Muscle of back (tissue), 11 donors: ENCODE results near the gene LRRK1. TPM values are rescaled to one million over a fixed set of nuclear protein-coding genes. Genes with fewer than 3 reads are reported as not detected.

ENCODE experiments used
- DNase-seq, 3 donors: peaks; one replicate each; pipeline versions ENCODE4 v3.0.0 to v3.0.0-alpha.2; 2013
- polyA plus RNA-seq, 10 donors: library from polyadenylated mRNA; unstranded; fragments of 120-200 nt; gene quantifications; one replicate each; pipeline ENCODE4 v1.2.1, GENCODE V29; 2013; ENCODE audit not compliant: insufficient read length in 10 of 10

LRRK1 gene
- polyA plus RNA-seq, 10 donors: 4.6 to 8.7 (median 6.2) TPM

DNA sequence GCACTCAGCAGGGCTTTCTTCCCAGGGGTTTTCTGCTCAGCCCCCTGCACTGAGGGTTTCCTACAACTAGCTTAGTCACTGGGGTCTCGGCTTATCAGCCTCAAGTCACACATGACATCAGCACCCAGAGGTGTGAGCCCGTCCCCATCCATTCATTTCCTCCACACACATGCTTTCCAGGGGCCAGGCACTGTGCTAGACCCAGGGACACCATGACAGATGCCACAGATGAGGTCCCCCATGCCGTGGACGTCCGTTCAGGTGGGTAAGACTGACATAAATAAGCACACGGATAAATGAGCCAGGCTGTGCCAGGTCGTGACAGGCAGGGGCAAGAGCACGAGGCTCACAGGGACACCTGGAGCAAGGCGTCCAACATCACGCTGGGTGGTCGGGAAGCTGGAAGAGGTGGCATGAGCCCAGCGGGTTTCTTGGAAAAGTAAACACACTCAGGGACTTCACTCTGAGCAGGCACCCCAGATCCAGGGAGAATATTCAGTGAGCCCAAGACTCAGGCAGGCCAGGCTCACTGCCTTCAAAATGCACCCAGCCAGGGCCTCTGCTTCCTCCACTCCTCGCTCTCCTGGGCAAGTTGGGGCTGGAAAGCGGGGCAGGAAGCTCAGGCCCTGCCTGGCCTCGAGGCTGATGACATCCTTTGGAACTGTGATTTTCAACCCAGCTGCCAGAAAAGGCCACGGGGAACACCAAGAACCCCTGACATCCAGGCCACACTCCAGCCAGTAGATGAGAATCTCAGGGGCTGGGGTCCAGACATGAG, 193.4 kb downstream of the LRRK1 start:
- peak in 1 of 3 donors; percentile 57 for DNase-seq

- DNase-seq: no peak
Measured at GRCh38 chr15:101113114-101114005, 194.2 kb downstream of the LRRK1 start.

DNA sequence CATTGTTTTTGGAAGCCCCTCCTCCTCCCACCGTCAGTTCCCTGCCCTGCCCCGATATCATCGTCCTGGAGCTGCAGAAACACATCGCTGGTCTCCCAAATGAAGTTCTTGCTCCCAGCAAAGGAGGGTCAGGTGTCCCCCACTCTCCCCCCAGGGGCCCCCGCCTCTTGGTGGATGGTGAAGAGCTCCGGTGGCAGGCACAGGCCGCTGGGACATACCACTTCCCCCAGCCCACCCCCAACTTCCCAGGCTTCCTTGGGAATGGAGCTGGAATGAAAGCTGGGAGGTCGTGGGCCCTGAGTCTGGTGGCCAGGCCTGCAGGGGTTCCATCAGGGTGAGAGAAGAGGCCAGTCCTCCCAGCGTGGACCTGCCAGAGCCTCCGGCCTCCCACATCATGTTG, 195.0 kb downstream of the LRRK1 start:
- no peak for DNase-seq

GRCh38 chr15:101114610-101115009, 195.5 kb downstream of the LRRK1 start:
- no peak for DNase-seq

DNA sequence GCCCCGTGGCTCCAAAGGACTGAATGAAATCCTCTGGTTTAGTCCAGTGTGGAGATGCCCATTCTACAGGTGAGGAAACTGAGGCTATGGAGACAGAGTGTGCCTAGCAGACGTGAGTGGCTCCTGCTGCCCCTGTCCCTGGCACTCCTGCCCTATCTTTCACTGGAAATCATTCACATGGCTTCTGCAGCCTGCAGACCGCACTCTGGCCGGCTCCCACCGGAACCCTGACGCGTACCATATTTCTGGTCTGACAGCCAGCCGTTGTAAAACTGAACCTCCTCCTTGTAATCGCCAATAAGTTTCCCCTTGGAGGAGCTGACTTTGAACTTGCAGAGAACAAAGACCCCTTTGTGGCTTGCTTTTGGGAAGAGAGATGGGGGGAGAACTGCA, 196.2 kb downstream of the LRRK1 start:
- DNase-seq: peak in 1 of 3 donors; percentile 44

DNA sequence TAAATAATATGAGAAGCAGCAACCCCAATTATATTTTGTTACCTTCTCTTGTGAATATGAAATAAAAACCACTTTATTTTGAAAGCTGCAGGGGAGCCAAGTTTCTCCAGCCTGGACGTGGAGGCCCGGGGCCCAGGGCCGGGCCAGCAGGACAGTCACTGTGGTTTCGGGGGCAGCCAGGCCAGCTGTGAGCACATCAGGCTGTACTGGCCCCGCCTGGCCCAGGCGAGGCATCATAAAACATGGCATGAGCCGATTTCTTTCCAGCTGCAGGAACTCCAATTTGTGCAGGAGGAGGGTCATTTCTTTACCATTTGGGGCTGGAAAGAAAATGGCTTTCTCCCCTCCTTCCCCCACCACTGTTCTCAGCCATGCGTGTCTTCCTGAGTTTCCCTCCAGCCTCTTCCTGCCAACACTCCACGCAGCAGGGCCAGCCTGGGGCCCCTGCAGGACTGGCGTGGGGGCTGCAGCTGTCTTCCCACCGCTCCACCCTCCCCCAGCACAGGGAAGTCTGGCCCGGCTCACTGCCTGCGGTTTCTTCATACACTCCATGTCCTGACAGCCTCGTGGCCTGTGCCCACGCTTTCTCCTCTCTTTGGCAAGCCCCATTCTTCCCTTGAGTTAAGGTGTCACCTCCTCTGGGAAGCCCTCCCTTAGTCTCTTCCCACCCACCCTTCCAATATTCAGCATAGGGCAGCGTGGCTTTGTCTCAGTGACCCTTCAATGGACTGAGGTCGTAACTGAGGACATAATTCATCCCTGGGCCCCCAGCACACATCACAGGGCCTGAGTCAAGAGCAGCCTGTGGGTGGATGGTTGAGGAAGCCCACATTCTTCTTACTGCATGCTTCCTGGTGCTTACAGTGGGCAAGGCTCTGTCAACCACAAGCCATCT, 196.9 kb downstream of the LRRK1 start:
- DNase-seq: peak in 2 of 3 donors; percentile 78 to 91

DNA sequence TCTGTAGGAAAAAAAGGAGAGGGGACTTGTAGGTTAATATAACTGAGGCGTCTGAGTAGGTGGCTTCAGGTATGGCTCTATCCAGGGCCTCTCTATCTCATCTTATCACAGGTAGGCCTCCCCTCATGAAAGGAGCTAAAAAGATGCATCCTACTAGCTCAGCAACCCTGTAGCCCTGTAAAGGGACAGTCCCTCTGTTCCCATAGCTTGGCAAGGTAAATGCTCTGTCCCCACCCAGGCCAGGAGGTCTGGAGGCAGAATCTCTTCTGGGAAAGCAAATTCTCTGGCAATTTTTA, 197.5 kb downstream of the LRRK1 start:
- DNase-seq: no peak

DNA sequence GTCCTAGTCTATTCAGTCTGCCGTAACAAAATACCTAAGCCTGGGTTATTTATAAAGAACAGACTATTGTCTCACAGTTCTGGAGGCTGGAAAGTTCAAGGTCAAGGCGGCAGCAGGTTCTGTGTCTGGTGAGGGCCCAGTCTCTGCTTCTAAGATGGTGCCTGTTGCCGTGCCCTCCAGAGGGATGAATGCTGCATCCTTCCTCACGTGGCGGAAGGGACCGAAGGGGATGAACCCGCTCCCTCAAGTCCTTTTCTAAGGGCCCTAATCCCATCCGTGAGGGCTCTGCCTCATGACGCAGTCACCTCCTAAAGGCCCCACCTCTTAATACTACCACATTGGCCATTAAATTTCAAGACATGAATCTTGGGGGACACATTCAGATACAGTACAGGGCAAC, 199.0 kb downstream of the LRRK1 start:
- no peak for DNase-seq

- DNase-seq: no peak
Measured at GRCh38 chr15:101118615-101119014, 199.5 kb downstream of the LRRK1 start.

GRCh38 chr15:101119181-101119580, 200.0 kb downstream of the LRRK1 start:
- DNase-seq: no peak

Other genes with a start within 250 kb of the LRRK1 start
- gene ALDH1A3, start 39.5 kb upstream of the LRRK1 start, polyA plus RNA-seq: 10 to 100 TPM; 12.4 to 33.0 (median 20.7) TPM